ENCODE measurements around the gene SLC25A42. TPM values are rescaled to one million over a fixed set of nuclear protein-coding genes. Genes with fewer than 3 reads are reported as not detected.

SLC25A42 gene
- total and polyA plus RNA-seq, 2 of the 4 experiments (the other 2 are of a cell fraction): 2.0 to 9.9 TPM

GRCh38 chr19:19096641-19097627, 33.1 kb downstream of the SLC25A42 start (continued):
- TF ChIP-seq FOS (IDR thresholded peaks at IDR 0.05; ENCODE audit: low read depth, low read length) (no peak), RAD21 (IDR thresholded peaks at IDR 0.05; ENCODE audit: low read length) (no peak)

- H3K23ac ChIP-seq (ENCODE audit: low read depth, low read length): no peak overlapping the region
- no peak overlapping the region for H2BK5ac ChIP-seq (ENCODE audit: low read depth, low read length, poor library complexity, severe bottlenecking)
- in situ Hi-C loops (cut with MboI; ENCODE audit: low sequenced_read_pairs): no loop called here
- ATAC-seq (ENCODE audit: low read depth) (no peak), DNase-seq (no peak)
- H2BK120ac ChIP-seq (ENCODE audit: low read depth, low read length): no peak overlapping the region
- no peak overlapping the region for H2AK9ac ChIP-seq (replicated peaks; ENCODE audit: low read depth, low read length, poor library complexity)
- no peaks in the 10 kb centered on the region for H3K79me1 ChIP-seq (ENCODE audit: low read depth in 1 of 2, low read length in 2 of 2)
- no peak overlapping the region for H3K56ac ChIP-seq (ENCODE audit: extremely low read depth, insufficient read depth, low read length)
- no peaks in the 10 kb centered on the region for H3K4me1 ChIP-seq (ENCODE audit: control insufficient read depth, insufficient read depth, low read length)
- no peaks in the 10 kb centered on the region for H4K20me1 ChIP-seq (ENCODE audit: insufficient read depth, low read length)
- WGBS, 2 experiments (ENCODE audit: extremely low coverage in 2 of 2, insufficient read length in 1 of 2): 71% methylated on average over 1 of the region's 9 CpGs; no CpG with 5 or more reads in 1 of the 2 experiments
- H4K91ac ChIP-seq (ENCODE audit: insufficient read depth, low read depth, low read length): no peak overlapping the region
- no peak overlapping the region for H2BK15ac ChIP-seq (ENCODE audit: low read depth, low read length)
- CTCF ChIA-PET: interaction anchor here (0.6 kb wide), 1 partner anchor 47 kb away, joined by 3 read pairs; no protein-coding TSS in a partner anchor
- no peak overlapping the region for H3K4me2 ChIP-seq (ENCODE audit: low read depth, low read length)
- H3K9me1 ChIP-seq (ENCODE audit: insufficient read depth, low read length): no peaks in the 10 kb centered on the region; the same call in 1 of the 2 replicates
- H2AK5ac ChIP-seq (ENCODE audit: low read depth, low read length): no peak overlapping the region
- dilution Hi-C loops (cut with HindIII; ENCODE audit: low sequenced_read_pairs, unreplicated experiment): no loop called here
- H3K9me3 ChIP-seq (ENCODE audit: control insufficient read depth, insufficient read depth, low read length): no peaks in the 10 kb centered on the region
- intact Hi-C loops (cut with micrococcal nuclease): no loop called here
- H3K4me3 ChIP-seq (ENCODE audit: insufficient read depth, low read depth, low read length): no peak overlapping the region
- POLR2A ChIA-PET (ENCODE audit: unreplicated experiment): no interaction called here
- H4K5ac ChIP-seq (ENCODE audit: low read depth, low read length): no peak overlapping the region
- H3K27ac ChIP-seq (ENCODE audit: insufficient read depth, low read length): no peak overlapping the region
- no peaks in the 10 kb centered on the region for H3K27me3 ChIP-seq (ENCODE audit: control insufficient read depth, insufficient read depth, low read length)
- no peak overlapping the region for H3K18ac ChIP-seq (ENCODE audit: low read depth, low read length)
- peaks cover 6% of the 10 kb centered on the region for H3K36me3 ChIP-seq (ENCODE audit: control insufficient read depth, insufficient read depth, low read length)
- H4K8ac ChIP-seq (ENCODE audit: low read depth in 2 of 2, low read length in 2 of 2): no peak overlapping the region
- H3K14ac ChIP-seq (replicated peaks; ENCODE audit: low read depth, low read length): no peak overlapping the region
- TF ChIP-seq USF2 (IDR thresholded peaks at IDR 0.05; ENCODE audit: low read depth, low read length) (no peak), SMC3 (IDR thresholded peaks at IDR 0.05; ENCODE audit: low read depth, low read length) (no peak), NFE2L2 (IDR thresholded peaks at IDR 0.05; ENCODE audit: low read depth, low read length) (no peak), CTCF (conservative IDR thresholded peaks at IDR 0.05; ENCODE audit: low read depth, low read length) (no peak), RCOR1 (IDR thresholded peaks at IDR 0.05; ENCODE audit: insufficient replicate concordance, low read length) (no peak), RFX5 (IDR thresholded peaks at IDR 0.05; ENCODE audit: low read depth, low read length) (no peak), FOS (IDR thresholded peaks at IDR 0.05; ENCODE audit: low read depth, low read length) (no peak), MAFK (IDR thresholded peaks at IDR 0.05; ENCODE audit: low read depth, low read length) (no peak), CEBPB (IDR thresholded peaks at IDR 0.05; ENCODE audit: low read depth, low read length) (no peak), RAD21 (IDR thresholded peaks at IDR 0.05; ENCODE audit: low read length) (no peak)
- BruUV-seq (replicated peaks): no TSS peak
- no peak overlapping the region for H2BK20ac ChIP-seq (ENCODE audit: low read depth, low read length)
- H2AFZ ChIP-seq (replicated peaks; ENCODE audit: low read length, poor library complexity): no peak overlapping the region
- H3K4ac ChIP-seq (ENCODE audit: low read depth, low read length): no peak overlapping the region
- H3K9ac ChIP-seq (ENCODE audit: low read depth, low read length): no peak overlapping the region
Observed at GRCh38 chr19:19098084-19098702, 34.4 kb downstream of the SLC25A42 start.
